HG02938 (cell line): Measurements from ENCODE around the gene PTPRN2.
"Not testable (repeated sequence)": the region's sequence is repeated elsewhere in the genome, so short reads cannot be mapped to it uniquely, and the experiment has no call there.

Experiments used
- ATAC-seq: cut with Tn5 transposase; IDR thresholded peaks from one replicate; pipeline ENCODE4 v1.9.1; 2021; ENCODE audit warnings: mild to moderate bottlenecking, moderate library complexity; ENCODE audit not compliant: unreplicated experiment

Gene PTPRN2

GRCh38 chr7:157932498-157933218 is 655.0 kb downstream of the PTPRN2 start:
- ATAC-seq: no peak

- ATAC-seq: no peak
Measured at GRCh38 chr7:157930926-157931466, 656.6 kb downstream of the PTPRN2 start.

- ATAC-seq: no peak
Measured at GRCh38 chr7:157930441-157930840, 657.2 kb downstream of the PTPRN2 start.

- no peak for ATAC-seq
Measured at GRCh38 chr7:157929671-157930070, 658.0 kb downstream of the PTPRN2 start.

- no peak for ATAC-seq
Measured at GRCh38 chr7:157928808-157929425, 658.7 kb downstream of the PTPRN2 start.

- no peak for ATAC-seq
Measured at GRCh38 chr7:157928171-157928794, 659.3 kb downstream of the PTPRN2 start.

- no peak for ATAC-seq
Measured at GRCh38 chr7:157927313-157927925, 660.2 kb downstream of the PTPRN2 start.

- no peak for ATAC-seq
Measured at GRCh38 chr7:157926521-157927150, 661.0 kb downstream of the PTPRN2 start.

GRCh38 chr7:157926107-157926506 is 661.5 kb downstream of the PTPRN2 start:
- ATAC-seq: no peak

- no peak for ATAC-seq
Measured at GRCh38 chr7:157925383-157925875, 662.2 kb downstream of the PTPRN2 start.

- ATAC-seq: no peak
Measured at GRCh38 chr7:157923903-157924630, 663.6 kb downstream of the PTPRN2 start.

- ATAC-seq: no peak
Measured at GRCh38 chr7:157922576-157922975, 665.0 kb downstream of the PTPRN2 start.

- no peak for ATAC-seq
Measured at GRCh38 chr7:157918326-157919080, 669.1 kb downstream of the PTPRN2 start.

- no peak for ATAC-seq
Measured at GRCh38 chr7:157916946-157917640, 670.5 kb downstream of the PTPRN2 start.

- no peak for ATAC-seq
Measured at GRCh38 chr7:157910446-157910845, 677.2 kb downstream of the PTPRN2 start.

GRCh38 chr7:157910045-157910444 is 677.6 kb downstream of the PTPRN2 start:
- ATAC-seq: not testable (repeated sequence)

- ATAC-seq: no peak
Measured at GRCh38 chr7:157909370-157909769, 678.3 kb downstream of the PTPRN2 start.

GRCh38 chr7:157908006-157908782 is 679.4 kb downstream of the PTPRN2 start:
- ATAC-seq: no peak
